DOHH2 (cell line): ENCODE measurements around the gene SELENOF.

Experiments
- EZH2phosphoT487 ChIP-seq: fragments of 200-600 bp; sonication (generic); IDR thresholded peaks from 2 replicates; pipeline ENCODE4 v1.6.1; 2017; ENCODE audit warnings: borderline replicate concordance, mild to moderate bottlenecking, antibody characterized with exemption, low read length, moderate library complexity, mixed read lengths
- TF ChIP-seq, protein P1 (sequence below): fragments of 200-600 bp; sonication (generic); IDR thresholded peaks from one replicate; pipeline ENCODE4 v1.5.1; 2014; ENCODE audit warnings: antibody characterized with exemption, mild to moderate bottlenecking, low read depth, low read length; ENCODE audit not compliant: poor library complexity, severe bottlenecking

- TF ChIP-seq, protein P1, sequence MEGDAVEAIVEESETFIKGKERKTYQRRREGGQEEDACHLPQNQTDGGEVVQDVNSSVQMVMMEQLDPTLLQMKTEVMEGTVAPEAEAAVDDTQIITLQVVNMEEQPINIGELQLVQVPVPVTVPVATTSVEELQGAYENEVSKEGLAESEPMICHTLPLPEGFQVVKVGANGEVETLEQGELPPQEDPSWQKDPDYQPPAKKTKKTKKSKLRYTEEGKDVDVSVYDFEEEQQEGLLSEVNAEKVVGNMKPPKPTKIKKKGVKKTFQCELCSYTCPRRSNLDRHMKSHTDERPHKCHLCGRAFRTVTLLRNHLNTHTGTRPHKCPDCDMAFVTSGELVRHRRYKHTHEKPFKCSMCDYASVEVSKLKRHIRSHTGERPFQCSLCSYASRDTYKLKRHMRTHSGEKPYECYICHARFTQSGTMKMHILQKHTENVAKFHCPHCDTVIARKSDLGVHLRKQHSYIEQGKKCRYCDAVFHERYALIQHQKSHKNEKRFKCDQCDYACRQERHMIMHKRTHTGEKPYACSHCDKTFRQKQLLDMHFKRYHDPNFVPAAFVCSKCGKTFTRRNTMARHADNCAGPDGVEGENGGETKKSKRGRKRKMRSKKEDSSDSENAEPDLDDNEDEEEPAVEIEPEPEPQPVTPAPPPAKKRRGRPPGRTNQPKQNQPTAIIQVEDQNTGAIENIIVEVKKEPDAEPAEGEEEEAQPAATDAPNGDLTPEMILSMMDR = no peak
- no peak for TF ChIP-seq EZH2phosphoT487
These were observed 53.5 kb downstream of the SELENOF start for GRCh38 chr1:86860424-86860823.
